K562 (cell line): Measurements from ENCODE around the gene ZNF558. TPM values are rescaled to one million over a fixed set of nuclear protein-coding genes. Genes with fewer than 3 reads are reported as not detected.

ENCODE experiments used
- CBX2 ChIP-seq: fragments of 200-600 bp; sonication (generic); IDR thresholded peaks from one replicate; pipeline ENCODE4 v1.6.1; 2012; ENCODE audit warnings: mild to moderate bottlenecking, low read length, inconsistent platforms; ENCODE audit not compliant: insufficient read depth, poor library complexity, severe bottlenecking
- FOS ChIP-seq: IDR thresholded peaks from 3 replicates; pipeline ENCODE4 v1.6.1; 2011; ENCODE audit not compliant: insufficient read length; ENCODE audit errors: extremely low read depth
- MAFF ChIP-seq: IDR thresholded peaks from 2 replicates; pipeline ENCODE4 v1.6.1; 2012; ENCODE audit warnings: low read length, improper control_type of control experiment
- MLX ChIP-seq, 2 experiments: fragments of 450-650 bp in 1 of 2; sonication (generic) in 1 of 2; formaldehyde crosslinking; conservative IDR thresholded peaks; 2 replicates each; pipeline versions ENCODE4 v1.4.0 to v1.8.1; 2020 to 2022; ENCODE audit warnings: mild to moderate bottlenecking in 1 of 2, missing genetic modification reagents in 1 of 2
- POLR2H ChIP-seq: IDR thresholded peaks from 2 replicates; pipeline ENCODE4 v1.6.1; 2016; ENCODE audit warnings: missing genetic modification characterization, low read depth, mild to moderate bottlenecking, control low read depth, missing compliant biosample characterization, moderate library complexity
- SAP30 ChIP-seq: fragments of 200-600 bp; sonication (generic); IDR thresholded peaks from 2 replicates; pipeline ENCODE4 v1.6.1; 2012; ENCODE audit warnings: borderline replicate concordance, low read depth, mild to moderate bottlenecking, moderate library complexity, low read length, control low read depth, inconsistent platforms; ENCODE audit not compliant: insufficient read depth, poor library complexity, severe bottlenecking
- STAT5A ChIP-seq: IDR thresholded peaks from 2 replicates; pipeline ENCODE4 v1.6.1; 2012; ENCODE audit warnings: low read length, inconsistent platforms, borderline replicate concordance
- TAF9B ChIP-seq: fragments of 450-650 bp; IDR thresholded peaks from 2 replicates; pipeline ENCODE4 v1.6.1; 2018; ENCODE audit warnings: mild to moderate bottlenecking; ENCODE audit not compliant: partially characterized antibody
- TCF15 ChIP-seq: fragments of 250-450 bp; sonication (Bioruptor Pico); IDR thresholded peaks from 2 replicates; pipeline ENCODE4 v1.8.0; 2022; ENCODE audit warnings: moderate library complexity, mild to moderate bottlenecking, inconsistent platforms
- TSHZ1 ChIP-seq: fragments of 250-450 bp; sonication (Bioruptor Pico); IDR thresholded peaks from 2 replicates; pipeline ENCODE4 v1.4.0; 2020; ENCODE audit warnings: mild to moderate bottlenecking, moderate library complexity
- U2AF1 ChIP-seq: fragments of 200-400 bp; formaldehyde crosslinking; optimal IDR thresholded peaks from 2 replicates; pipeline ENCODE3; 2017; ENCODE audit warnings: mild to moderate bottlenecking, low read depth, low read length, moderate library complexity
- ZFX ChIP-seq: sonication (generic); formaldehyde crosslinking; IDR thresholded peaks from 2 replicates; pipeline ENCODE4 v1.8.0; 2022; ENCODE audit warnings: mild to moderate bottlenecking, missing genetic modification reagents, moderate library complexity
- ZNF174 ChIP-seq: fragments of 250-450 bp; sonication (Bioruptor Pico); IDR thresholded peaks from 2 replicates; pipeline ENCODE4 v1.4.0; 2020; ENCODE audit warnings: mild to moderate bottlenecking
- ZNF707 ChIP-seq: fragments of 250-450 bp; sonication (Bioruptor Pico); conservative IDR thresholded peaks from 2 replicates; pipeline ENCODE4 v1.8.0; 2022; ENCODE audit warnings: inconsistent platforms, mild to moderate bottlenecking, moderate library complexity
- polyA plus RNA-seq, 8 experiments: library from polyadenylated mRNA; depleted of rRNA in 4 of 8; stranded (reverse) in 5 of 8; unstranded in 3 of 8; fragments of >200 nt; fragmentation: Nextera tagmentation in 2 of 8; fragmentation: Illumina TruSeq in 1 of 8; extraction: Ambion mirVana in 2 of 8; extraction: Trizol in 1 of 8; gene quantifications; 2 replicates each; pipeline versions ENCODE4 v1.2.1 to v1.2.3, GENCODE V29; 2011 to 2014; ENCODE audit warnings: inconsistent platforms in 1 of 8, missing spikeins in 1 of 8
- total RNA-seq, 7 experiments: library from RNA; depleted of rRNA in 6 of 7; stranded (reverse); fragments of >200 nt in 6 of 7; fragmentation: Illumina TruSeq in 2 of 7; extraction: Trizol in 2 of 7; gene quantifications; 2 replicates each; pipeline versions ENCODE4 v1.2.1 to v1.2.3, GENCODE V29; 2011 to 2021; ENCODE audit warnings: low replicate concordance in 1 of 7
- TF ChIP-seq, protein P1 (sequence below): fragments of 200-800 bp; sonication (Bioruptor generic); IDR thresholded peaks from 2 replicates; pipeline ENCODE4 v1.6.1; 2017; ENCODE audit warnings: missing genetic modification characterization, missing compliant biosample characterization
- TF ChIP-seq, protein P2 (sequence below): fragments of 450-650 bp; IDR thresholded peaks from 2 replicates; pipeline ENCODE4 v1.6.1; 2016; ENCODE audit warnings: missing biosample characterization, missing genetic modification characterization
- TF ChIP-seq, protein P3 (sequence below): fragments of 450-650 bp; formaldehyde crosslinking; IDR thresholded peaks from 2 replicates; pipeline ENCODE4 v1.4.0; 2020; ENCODE audit warnings: mild to moderate bottlenecking, mixed read lengths

ZNF558 gene
- total and polyA plus RNA-seq, 9 of the 15 experiments (the other 6 are each of a cell fraction or from before 2014, with no cell fraction given) = 5.4 to 47.6 (median 21.2) TPM

- TF ChIP-seq STAT5A (no peak), POLR2H (tag) (peak; percentile 68), TAF9B (no peak), TCF15 (CRISPR knock-in tag) (no peak), ZFX (CRISPR knock-in tag) (peak; percentile 92), CBX2 (no peak), MAFF (no peak), ZNF174 (CRISPR knock-in tag) (no peak), MLX (CRISPR knock-in tag; conservative IDR thresholded peaks at IDR 0.05) (no peak), U2AF1 (peak; percentile 95), TSHZ1 (CRISPR knock-in tag) (no peak), FOS (no peak), SAP30 (peak; percentile 81), ZNF707 (CRISPR knock-in tag) (no peak)
- TF ChIP-seq, protein P1, sequence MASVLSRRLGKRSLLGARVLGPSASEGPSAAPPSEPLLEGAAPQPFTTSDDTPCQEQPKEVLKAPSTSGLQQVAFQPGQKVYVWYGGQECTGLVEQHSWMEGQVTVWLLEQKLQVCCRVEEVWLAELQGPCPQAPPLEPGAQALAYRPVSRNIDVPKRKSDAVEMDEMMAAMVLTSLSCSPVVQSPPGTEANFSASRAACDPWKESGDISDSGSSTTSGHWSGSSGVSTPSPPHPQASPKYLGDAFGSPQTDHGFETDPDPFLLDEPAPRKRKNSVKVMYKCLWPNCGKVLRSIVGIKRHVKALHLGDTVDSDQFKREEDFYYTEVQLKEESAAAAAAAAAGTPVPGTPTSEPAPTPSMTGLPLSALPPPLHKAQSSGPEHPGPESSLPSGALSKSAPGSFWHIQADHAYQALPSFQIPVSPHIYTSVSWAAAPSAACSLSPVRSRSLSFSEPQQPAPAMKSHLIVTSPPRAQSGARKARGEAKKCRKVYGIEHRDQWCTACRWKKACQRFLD (CRISPR knock-in tag) = no peak
- TF ChIP-seq, protein P2, sequence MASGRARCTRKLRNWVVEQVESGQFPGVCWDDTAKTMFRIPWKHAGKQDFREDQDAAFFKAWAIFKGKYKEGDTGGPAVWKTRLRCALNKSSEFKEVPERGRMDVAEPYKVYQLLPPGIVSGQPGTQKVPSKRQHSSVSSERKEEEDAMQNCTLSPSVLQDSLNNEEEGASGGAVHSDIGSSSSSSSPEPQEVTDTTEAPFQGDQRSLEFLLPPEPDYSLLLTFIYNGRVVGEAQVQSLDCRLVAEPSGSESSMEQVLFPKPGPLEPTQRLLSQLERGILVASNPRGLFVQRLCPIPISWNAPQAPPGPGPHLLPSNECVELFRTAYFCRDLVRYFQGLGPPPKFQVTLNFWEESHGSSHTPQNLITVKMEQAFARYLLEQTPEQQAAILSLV (tag) = no peak
- TF ChIP-seq, protein P3, sequence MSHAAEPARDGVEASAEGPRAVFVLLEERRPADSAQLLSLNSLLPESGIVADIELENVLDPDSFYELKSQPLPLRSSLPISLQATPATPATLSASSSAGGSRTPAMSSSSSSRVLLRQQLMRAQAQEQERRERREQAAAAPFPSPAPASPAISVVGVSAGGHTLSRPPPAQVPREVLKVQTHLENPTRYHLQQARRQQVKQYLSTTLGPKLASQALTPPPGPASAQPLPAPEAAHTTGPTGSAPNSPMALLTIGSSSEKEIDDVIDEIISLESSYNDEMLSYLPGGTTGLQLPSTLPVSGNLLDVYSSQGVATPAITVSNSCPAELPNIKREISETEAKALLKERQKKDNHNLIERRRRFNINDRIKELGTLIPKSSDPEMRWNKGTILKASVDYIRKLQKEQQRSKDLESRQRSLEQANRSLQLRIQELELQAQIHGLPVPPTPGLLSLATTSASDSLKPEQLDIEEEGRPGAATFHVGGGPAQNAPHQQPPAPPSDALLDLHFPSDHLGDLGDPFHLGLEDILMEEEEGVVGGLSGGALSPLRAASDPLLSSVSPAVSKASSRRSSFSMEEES (CRISPR knock-in tag) = no peak
Measured at GRCh38 chr19:8832132-8833021, at the start of gene ZNF558, which contains the start of gene MBD3L1 (continued).
